HepG2 (cell line): ENCODE data around the gene CACNA1G. TPM values are rescaled to one million over a fixed set of nuclear protein-coding genes. Genes with fewer than 3 reads are reported as not detected.

Experiments used
- BRCA1 ChIP-seq: sonication (generic); formaldehyde crosslinking; IDR thresholded peaks from 2 replicates; pipeline ENCODE4 v1.4.0; 2020; ENCODE audit warnings: missing genetic modification reagents
- HDAC1 ChIP-seq: sonication (generic); formaldehyde crosslinking; IDR thresholded peaks from 2 replicates; pipeline ENCODE4 v1.5.1; 2020; ENCODE audit warnings: mild to moderate bottlenecking, missing genetic modification reagents
- HNRNPL ChIP-seq: fragments of 200-400 bp; formaldehyde crosslinking; IDR thresholded peaks from 2 replicates; pipeline ENCODE4 v1.6.1; 2017; ENCODE audit warnings: mild to moderate bottlenecking, low read depth, low read length
- ISX ChIP-seq: sonication (generic); formaldehyde crosslinking; conservative IDR thresholded peaks from 2 replicates; pipeline ENCODE4 v1.5.0; 2020; ENCODE audit warnings: missing genetic modification reagents
- KLF11 ChIP-seq: IDR thresholded peaks from 2 replicates; pipeline ENCODE4 v1.6.1; 2016; ENCODE audit warnings: missing compliant biosample characterization
- NFKB2 ChIP-seq: sonication (generic); formaldehyde crosslinking; IDR thresholded peaks from 2 replicates; pipeline ENCODE4 v1.4.0; 2020; ENCODE audit warnings: missing genetic modification reagents, borderline replicate concordance
- NR2F6 ChIP-seq, 2 experiments: IDR thresholded peaks; 2 replicates each; pipeline ENCODE4 v1.6.1; 2016; ENCODE audit warnings: antibody characterized with exemption in 1 of 2, mild to moderate bottlenecking in 1 of 2
- POLR2AphosphoS5 ChIP-seq: IDR thresholded peaks from 2 replicates; pipeline ENCODE4 v1.6.1; 2012; ENCODE audit warnings: low read depth, low read length
- RFX3 ChIP-seq: IDR thresholded peaks from 2 replicates; pipeline ENCODE4 v1.6.1; 2016; ENCODE audit warnings: missing biosample characterization, missing genetic modification reagents
- TGIF2 ChIP-seq: IDR thresholded peaks from 2 replicates; pipeline ENCODE4 v1.6.1; 2016; ENCODE audit warnings: control low read depth, missing compliant biosample characterization
- YY1 ChIP-seq: IDR thresholded peaks from 2 replicates; pipeline ENCODE4 v1.6.1; 2011; ENCODE audit warnings: low read length, low read depth, moderate library complexity, mild to moderate bottlenecking; ENCODE audit not compliant: insufficient read depth, insufficient replicate concordance
- ZMYM2 ChIP-seq: sonication (generic); formaldehyde crosslinking; IDR thresholded peaks from 2 replicates; pipeline ENCODE4 v1.8.0; 2022; ENCODE audit warnings: mild to moderate bottlenecking, missing genetic modification reagents
- ZNF224 ChIP-seq: sonication (generic); formaldehyde crosslinking; IDR thresholded peaks from 2 replicates; pipeline ENCODE4 v1.5.0; 2020; ENCODE audit warnings: mild to moderate bottlenecking, missing genetic modification reagents
- ZNF263 ChIP-seq: sonication (generic); formaldehyde crosslinking; IDR thresholded peaks from 2 replicates; pipeline ENCODE4 v1.4.0; 2020; ENCODE audit warnings: missing genetic modification reagents
- ZNF282 ChIP-seq: fragments of 450-650 bp; IDR thresholded peaks from 2 replicates; pipeline ENCODE4 v1.6.1; 2018; ENCODE audit not compliant: partially characterized antibody
- ZNF44 ChIP-seq: sonication (generic); formaldehyde crosslinking; IDR thresholded peaks from 2 replicates; pipeline ENCODE4 v1.5.1; 2020; ENCODE audit warnings: mild to moderate bottlenecking, missing genetic modification reagents
- ZNF556 ChIP-seq: sonication (generic); formaldehyde crosslinking; IDR thresholded peaks from 2 replicates; pipeline ENCODE4 v1.4.0; 2020; ENCODE audit warnings: mild to moderate bottlenecking, missing genetic modification reagents, borderline replicate concordance
- ZNF605 ChIP-seq: sonication (generic); formaldehyde crosslinking; IDR thresholded peaks from 2 replicates; pipeline ENCODE4 v1.8.0; 2022; ENCODE audit warnings: mild to moderate bottlenecking, missing genetic modification reagents
- ZSCAN21 ChIP-seq: sonication (generic); formaldehyde crosslinking; IDR thresholded peaks from 2 replicates; pipeline ENCODE4 v1.8.0; 2022; ENCODE audit warnings: mild to moderate bottlenecking, missing genetic modification reagents, moderate library complexity, borderline replicate concordance
- polyA plus RNA-seq, 8 experiments: library from polyadenylated mRNA; depleted of rRNA in 3 of 8; stranded (reverse) in 7 of 8; unstranded in 1 of 8; fragments of >200 nt; fragmentation: Illumina TruSeq in 4 of 8; extraction: Trizol in 4 of 8; gene quantifications; 2 replicates each; pipeline versions ENCODE4 v1.2.1 to v1.2.3, GENCODE V29; 2011 to 2016; ENCODE audit warnings: low read depth in 4 of 8, missing spikeins in 1 of 8, mixed read lengths in 1 of 8; ENCODE audit not compliant: insufficient read depth in 1 of 8
- total RNA-seq, 5 experiments: library from RNA; depleted of rRNA; stranded (reverse); fragments of >200 nt; fragmentation: Illumina TruSeq; extraction: Trizol; gene quantifications; 2 replicates each; pipeline ENCODE4 v1.2.3, GENCODE V29; 2016; ENCODE audit warnings: low read depth in 1 of 5
- TF ChIP-seq, protein P1 (sequence below): sonication (generic); formaldehyde crosslinking; IDR thresholded peaks from 2 replicates; pipeline ENCODE4 v1.4.0; 2020; ENCODE audit warnings: missing genetic modification reagents, borderline replicate concordance
- TF ChIP-seq, protein P2 (sequence below): sonication (generic); formaldehyde crosslinking; IDR thresholded peaks from 2 replicates; pipeline ENCODE4 v1.4.0; 2020; ENCODE audit warnings: missing genetic modification reagents
- TF ChIP-seq, protein P3 (sequence below): sonication (generic); formaldehyde crosslinking; conservative IDR thresholded peaks from 2 replicates; pipeline ENCODE4 v1.4.0; 2020; ENCODE audit warnings: missing genetic modification reagents
- TF ChIP-seq, protein P4 (sequence below): sonication (generic); formaldehyde crosslinking; IDR thresholded peaks from 2 replicates; pipeline ENCODE4 v1.4.0; 2020; ENCODE audit warnings: mild to moderate bottlenecking, missing genetic modification reagents

The CACNA1G gene
- total and polyA plus RNA-seq, 2 of the 13 experiments (the other 11 are each of a cell fraction or from before 2014, with no cell fraction given), result 0.02 TPM; not detected in 1

DNA sequence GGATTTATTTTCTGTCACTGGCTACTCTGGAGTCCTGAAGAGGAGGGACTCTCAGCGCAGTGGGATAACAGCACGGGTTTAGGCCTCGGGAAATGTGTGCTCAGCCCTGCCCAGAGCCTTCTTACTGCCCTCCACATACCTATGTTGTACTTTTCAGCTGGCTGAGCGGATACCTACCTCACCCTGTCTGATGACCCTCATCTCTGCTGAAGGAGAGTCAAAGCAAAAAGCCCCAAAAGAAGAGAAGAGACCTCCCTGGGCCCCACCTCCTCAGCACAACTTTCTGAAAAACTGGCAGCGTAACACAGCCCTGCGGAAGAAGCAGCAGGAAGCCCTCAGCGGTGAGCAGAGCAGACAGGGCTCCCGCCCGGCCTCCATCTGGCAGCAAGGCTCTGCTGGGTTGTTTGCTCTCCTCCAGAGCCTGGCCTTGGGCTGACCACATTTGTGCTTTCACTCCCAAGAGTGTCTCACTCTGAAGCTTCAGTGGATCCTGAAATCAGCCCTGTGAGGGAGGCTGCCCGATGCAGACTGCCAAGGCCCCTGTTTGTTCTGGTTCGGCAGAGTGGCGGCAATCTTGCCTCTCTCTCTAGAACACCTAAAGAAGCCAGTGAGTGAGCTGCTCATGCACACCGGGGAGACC, 42.0 kb upstream of the CACNA1G start (continued):
- TF ChIP-seq, protein P1, sequence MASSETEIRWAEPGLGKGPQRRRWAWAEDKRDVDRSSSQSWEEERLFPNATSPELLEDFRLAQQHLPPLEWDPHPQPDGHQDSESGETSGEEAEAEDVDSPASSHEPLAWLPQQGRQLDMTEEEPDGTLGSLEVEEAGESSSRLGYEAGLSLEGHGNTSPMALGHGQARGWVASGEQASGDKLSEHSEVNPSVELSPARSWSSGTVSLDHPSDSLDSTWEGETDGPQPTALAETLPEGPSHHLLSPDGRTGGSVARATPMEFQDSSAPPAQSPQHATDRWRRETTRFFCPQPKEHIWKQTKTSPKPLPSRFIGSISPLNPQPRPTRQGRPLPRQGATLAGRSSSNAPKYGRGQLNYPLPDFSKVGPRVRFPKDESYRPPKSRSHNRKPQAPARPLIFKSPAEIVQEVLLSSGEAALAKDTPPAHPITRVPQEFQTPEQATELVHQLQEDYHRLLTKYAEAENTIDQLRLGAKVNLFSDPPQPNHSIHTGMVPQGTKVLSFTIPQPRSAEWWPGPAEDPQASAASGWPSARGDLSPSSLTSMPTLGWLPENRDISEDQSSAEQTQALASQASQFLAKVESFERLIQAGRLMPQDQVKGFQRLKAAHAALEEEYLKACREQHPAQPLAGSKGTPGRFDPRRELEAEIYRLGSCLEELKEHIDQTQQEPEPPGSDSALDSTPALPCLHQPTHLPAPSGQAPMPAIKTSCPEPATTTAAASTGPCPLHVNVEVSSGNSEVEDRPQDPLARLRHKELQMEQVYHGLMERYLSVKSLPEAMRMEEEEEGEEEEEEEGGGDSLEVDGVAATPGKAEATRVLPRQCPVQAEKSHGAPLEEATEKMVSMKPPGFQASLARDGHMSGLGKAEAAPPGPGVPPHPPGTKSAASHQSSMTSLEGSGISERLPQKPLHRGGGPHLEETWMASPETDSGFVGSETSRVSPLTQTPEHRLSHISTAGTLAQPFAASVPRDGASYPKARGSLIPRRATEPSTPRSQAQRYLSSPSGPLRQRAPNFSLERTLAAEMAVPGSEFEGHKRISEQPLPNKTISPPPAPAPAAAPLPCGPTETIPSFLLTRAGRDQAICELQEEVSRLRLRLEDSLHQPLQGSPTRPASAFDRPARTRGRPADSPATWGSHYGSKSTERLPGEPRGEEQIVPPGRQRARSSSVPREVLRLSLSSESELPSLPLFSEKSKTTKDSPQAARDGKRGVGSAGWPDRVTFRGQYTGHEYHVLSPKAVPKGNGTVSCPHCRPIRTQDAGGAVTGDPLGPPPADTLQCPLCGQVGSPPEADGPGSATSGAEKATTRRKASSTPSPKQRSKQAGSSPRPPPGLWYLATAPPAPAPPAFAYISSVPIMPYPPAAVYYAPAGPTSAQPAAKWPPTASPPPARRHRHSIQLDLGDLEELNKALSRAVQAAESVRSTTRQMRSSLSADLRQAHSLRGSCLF (CRISPR knock-in tag), result no peak
- TF ChIP-seq, protein P2, sequence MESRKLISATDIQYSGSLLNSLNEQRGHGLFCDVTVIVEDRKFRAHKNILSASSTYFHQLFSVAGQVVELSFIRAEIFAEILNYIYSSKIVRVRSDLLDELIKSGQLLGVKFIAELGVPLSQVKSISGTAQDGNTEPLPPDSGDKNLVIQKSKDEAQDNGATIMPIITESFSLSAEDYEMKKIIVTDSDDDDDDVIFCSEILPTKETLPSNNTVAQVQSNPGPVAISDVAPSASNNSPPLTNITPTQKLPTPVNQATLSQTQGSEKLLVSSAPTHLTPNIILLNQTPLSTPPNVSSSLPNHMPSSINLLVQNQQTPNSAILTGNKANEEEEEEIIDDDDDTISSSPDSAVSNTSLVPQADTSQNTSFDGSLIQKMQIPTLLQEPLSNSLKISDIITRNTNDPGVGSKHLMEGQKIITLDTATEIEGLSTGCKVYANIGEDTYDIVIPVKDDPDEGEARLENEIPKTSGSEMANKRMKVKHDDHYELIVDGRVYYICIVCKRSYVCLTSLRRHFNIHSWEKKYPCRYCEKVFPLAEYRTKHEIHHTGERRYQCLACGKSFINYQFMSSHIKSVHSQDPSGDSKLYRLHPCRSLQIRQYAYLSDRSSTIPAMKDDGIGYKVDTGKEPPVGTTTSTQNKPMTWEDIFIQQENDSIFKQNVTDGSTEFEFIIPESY (CRISPR knock-in tag), result no peak
- TF ChIP-seq RFX3 (CRISPR knock-in tag), result no peak
- TF ChIP-seq HDAC1 (CRISPR knock-in tag), result peak; percentile 4; the same call in 1 of the 2 replicates
- TF ChIP-seq YY1, result peak; percentile 20
- TF ChIP-seq ISX (CRISPR knock-in tag), result no peak
- no peak for TF ChIP-seq ZMYM2
- TF ChIP-seq KLF11 (CRISPR knock-in tag), result no peak
- TF ChIP-seq BRCA1 (CRISPR knock-in tag), result no peak
- TF ChIP-seq TGIF2 (CRISPR knock-in tag), result no peak
- no peak for TF ChIP-seq POLR2AphosphoS5
- no peak for TF ChIP-seq HNRNPL
- TF ChIP-seq, protein P3, sequence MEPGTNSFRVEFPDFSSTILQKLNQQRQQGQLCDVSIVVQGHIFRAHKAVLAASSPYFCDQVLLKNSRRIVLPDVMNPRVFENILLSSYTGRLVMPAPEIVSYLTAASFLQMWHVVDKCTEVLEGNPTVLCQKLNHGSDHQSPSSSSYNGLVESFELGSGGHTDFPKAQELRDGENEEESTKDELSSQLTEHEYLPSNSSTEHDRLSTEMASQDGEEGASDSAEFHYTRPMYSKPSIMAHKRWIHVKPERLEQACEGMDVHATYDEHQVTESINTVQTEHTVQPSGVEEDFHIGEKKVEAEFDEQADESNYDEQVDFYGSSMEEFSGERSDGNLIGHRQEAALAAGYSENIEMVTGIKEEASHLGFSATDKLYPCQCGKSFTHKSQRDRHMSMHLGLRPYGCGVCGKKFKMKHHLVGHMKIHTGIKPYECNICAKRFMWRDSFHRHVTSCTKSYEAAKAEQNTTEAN (CRISPR knock-in tag), result no peak
- TF ChIP-seq ZNF282, result no peak
- TF ChIP-seq NFKB2 (CRISPR knock-in tag), result 0 out of 2 replicates have a peak, but pooled peaks have one; percentile 16
- TF ChIP-seq, protein P4, sequence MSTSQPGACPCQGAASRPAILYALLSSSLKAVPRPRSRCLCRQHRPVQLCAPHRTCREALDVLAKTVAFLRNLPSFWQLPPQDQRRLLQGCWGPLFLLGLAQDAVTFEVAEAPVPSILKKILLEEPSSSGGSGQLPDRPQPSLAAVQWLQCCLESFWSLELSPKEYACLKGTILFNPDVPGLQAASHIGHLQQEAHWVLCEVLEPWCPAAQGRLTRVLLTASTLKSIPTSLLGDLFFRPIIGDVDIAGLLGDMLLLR, result no peak
- peak; percentile 69 for TF ChIP-seq ZNF605 (CRISPR knock-in tag)
- no peak for TF ChIP-seq NR2F6 (IDR thresholded peaks at IDR 0.05)
- no peak for TF ChIP-seq NR2F6 (CRISPR knock-in tag; IDR thresholded peaks at IDR 0.05)
- no peak for TF ChIP-seq ZNF224 (CRISPR knock-in tag)
- no peak for TF ChIP-seq ZSCAN21 (CRISPR knock-in tag)
- 0 out of 2 replicates have a peak, but pooled peaks have one; percentile 29 for TF ChIP-seq ZNF263 (CRISPR knock-in tag)
- no peak for TF ChIP-seq ZNF44
- TF ChIP-seq ZNF556 (CRISPR knock-in tag), result no peak
